GM19467 (cell line): ENCODE results near the gene TBC1D14.
"Not testable (repeated sequence)": the region's sequence is repeated elsewhere in the genome, so short reads cannot be mapped to it uniquely, and the experiment has no call there.

Source experiments
- ATAC-seq: cut with Tn5 transposase; IDR thresholded peaks from one replicate; pipeline ENCODE4 v1.9.1; 2021; ENCODE audit warnings: mild to moderate bottlenecking, moderate library complexity; ENCODE audit not compliant: unreplicated experiment

TBC1D14 gene

DNA sequence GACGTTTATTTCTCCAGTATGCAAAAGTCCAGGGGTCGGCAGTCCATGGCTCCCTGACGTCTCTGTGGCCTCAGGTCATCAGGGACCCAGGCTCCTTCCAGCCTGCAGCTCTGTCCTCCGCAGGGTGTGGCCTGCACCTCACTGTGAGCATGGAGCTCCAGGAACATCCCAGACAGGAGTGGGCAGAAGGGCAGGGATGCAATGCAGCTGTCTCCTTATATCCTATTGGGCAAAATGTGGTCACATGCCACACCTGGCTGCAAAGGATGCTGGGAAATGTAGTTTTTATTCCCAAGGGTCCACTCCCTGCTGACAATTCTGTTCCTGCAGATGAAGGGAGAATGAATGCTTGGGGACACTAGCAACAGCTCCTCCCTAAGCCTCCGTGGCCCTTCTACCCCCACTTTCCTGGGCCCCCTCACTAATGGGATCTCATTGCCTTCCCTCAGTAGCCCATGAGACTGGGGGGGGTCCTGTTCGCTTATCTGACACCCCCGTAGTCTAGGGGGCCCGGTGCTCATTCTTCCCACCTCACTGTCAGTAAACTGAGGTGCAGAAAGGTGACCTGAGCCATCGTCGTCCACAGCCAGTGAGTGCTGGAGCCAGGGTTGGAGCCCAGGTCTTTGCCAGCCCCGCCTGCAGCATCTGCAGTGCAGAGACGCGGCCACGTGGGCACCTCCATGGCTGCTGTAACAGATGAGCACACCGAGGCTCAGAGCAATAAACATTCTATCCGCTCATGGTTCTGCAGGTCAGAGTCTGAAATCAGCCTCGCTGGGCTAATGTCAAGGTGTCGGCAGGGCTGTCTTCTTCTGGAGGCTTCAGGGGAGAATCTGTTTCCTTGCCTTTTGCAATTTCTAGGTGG, 164.1 kb downstream of the TBC1D14 start:
- no peak for ATAC-seq

DNA sequence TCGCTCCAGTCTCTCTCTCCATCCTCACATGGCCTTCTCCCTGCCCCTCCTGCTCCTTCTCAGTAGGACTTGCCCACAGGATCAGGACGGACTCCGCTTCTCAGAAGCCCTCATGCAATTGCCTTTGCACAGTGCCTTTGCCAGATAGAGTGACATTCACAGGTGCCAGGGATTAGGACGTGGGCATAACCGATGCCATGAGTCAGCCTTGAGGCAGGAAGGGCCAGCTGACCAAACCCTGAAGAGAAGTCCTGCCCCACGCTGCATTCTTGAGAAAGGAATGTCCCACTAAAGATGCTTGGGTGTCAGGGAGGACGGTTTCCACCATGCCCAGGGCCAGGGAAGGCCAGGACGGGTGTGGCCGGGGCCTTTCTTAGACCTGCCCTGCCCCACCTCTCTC, 164.8 kb downstream of the TBC1D14 start:
- no peak for ATAC-seq

DNA sequence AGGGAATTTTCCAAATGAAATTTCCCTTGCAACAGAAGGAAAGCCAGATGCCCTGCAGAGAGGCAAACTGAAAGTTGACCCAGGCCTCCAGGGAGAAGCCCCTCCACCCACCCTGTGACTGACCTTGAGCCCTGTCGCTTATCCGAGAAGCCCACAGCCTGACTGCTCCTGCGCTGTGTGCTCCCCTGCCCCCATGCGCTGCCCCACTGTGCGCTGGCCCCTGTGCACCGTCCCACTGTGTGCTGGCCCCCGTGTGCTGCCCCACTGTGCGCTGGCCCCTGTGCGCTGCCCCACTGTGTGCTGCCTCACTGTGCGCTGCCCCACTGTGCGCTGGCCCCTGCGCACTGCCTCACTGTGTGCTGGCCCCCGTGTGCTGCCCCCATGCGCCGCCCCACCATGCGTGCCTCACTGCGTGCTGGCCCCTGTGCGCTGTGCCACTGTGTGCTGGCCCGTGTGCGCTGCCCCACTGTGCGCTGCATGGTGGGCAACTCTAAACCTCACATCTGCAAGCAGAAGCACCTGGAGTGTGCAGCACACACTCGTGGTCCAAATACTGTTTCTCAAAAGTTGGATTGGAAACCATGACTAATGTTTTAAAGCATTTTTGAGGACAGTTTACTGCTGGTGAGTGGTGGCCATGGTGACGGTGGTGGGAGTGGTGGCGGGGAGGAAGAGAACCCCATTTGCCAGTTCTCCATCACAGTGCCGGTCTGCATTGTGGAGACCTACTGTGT, 166.5 kb downstream of the TBC1D14 start:
- no peak for ATAC-seq

DNA sequence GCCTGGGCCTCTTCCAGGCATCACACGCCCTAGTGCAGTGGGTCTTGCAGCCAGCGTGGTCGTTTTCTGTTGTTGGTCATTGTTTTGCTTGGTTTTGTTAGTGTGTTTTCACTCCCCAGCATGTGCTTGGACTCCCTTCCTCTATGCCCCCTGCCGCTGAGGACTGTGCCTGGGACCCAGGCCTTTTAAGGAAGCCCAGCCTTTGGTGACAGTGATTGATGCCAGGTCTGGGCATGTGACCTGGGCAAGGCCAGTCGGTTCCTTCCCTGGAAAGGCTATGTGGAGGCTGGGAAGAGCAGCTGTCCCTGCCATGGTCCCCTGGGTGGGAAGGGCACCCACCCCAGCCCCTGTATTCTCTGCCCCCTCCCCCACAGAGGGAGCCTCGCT, 167.1 kb downstream of the TBC1D14 start:
- no peak for ATAC-seq

DNA sequence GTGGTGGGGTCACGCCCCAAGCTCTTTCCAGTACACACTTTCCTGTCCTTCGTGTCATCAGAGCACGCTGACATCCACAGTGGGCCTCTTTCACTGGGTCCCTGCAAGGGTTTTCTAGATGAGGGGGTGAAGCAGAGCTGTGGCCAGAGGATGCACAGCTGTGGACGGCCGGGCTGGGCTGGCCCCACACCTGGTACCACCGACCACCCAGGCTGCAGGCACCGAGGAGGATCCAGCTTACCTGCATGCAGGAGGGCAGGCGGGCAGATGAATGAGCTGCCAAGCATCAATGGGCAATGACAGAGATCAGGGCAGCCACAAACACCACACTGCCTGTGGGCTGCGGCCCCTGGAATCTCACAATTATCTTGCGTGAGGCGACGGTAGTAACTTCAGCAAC, 167.7 kb downstream of the TBC1D14 start:
- no peak for ATAC-seq

DNA sequence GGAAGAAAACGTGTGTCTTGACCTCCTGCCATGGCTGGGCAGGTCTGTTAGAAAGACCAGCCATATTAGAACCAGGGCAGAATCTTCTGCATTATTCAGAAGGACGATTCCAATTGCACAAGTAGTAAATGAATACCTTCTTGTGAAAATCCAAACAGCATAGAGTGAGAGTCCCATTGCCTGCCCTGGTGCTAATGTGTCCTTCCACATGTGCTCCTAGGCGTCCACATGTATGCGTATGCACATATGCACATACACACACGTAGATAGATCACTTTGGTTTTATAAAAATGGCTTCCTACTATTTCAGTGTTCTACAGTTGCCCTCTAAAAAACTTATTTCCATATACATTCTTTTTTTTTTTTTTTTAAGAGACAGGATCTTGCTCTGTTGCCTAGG, 168.4 kb downstream of the TBC1D14 start:
- ATAC-seq = no peak

DNA sequence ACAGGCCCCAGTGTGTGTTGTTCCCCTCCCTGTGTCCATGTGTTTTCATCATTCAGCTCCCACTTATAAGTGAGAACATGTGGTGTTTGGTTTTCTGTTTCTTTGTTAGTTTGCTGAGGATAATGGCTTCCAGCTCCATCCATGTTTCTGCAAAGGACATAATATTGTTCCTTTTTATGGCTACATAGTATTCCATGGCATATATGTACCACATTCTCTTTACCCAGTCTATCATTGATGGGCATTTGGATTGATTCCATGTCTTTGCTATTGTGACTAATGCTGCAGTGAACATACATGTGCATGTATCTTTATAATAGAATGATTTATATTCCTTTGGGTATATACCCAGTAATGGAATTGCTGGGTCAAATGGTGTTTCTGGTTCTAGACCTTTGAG, 169.9 kb downstream of the TBC1D14 start:
- ATAC-seq = not testable (repeated sequence)

DNA sequence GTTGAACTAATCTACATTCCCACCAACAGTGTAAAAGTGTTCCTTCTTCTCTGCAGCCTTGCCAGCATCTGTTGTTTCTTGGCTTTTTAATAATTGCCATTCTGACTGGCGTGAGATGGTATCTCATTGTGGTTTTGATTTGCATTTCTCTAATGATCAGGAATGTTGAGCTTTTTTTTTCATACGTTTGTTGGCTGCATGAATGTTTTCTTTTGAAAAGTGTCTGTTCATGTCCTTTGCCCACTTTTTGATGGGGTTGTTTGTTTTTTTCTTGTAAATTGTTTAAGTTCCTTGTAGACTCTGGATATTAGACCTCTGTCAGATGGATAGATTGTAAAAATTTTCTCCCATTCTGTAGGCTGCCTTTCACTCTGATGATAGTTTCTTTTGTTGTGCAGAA, 170.3 kb downstream of the TBC1D14 start:
- ATAC-seq = not testable (repeated sequence)
